Adrenal gland (tissue), 5 donors: ENCODE results near the gene AGBL1.

Experiments used
- POLR2A ChIP-seq, 2 donors: fragments of 450-650 bp; IDR thresholded peaks; one replicate each; pipeline ENCODE4 v1.6.1; 2017; ENCODE audit warnings: antibody characterized with exemption in 2 of 2, mild to moderate bottlenecking in 2 of 2, moderate library complexity in 1 of 2
- TF ChIP-seq, protein P1 (sequence below), 6 experiments: fragments of 450-650 bp in 4 of 6; fragments of 200-600 bp in 2 of 6; sonication (generic) in 1 of 6; IDR thresholded peaks; 1 replicate in 5 of 6; 2 replicates in 1 of 6; pipeline versions ENCODE4 v1.5.1 to v1.8.0; 2016 to 2021; ENCODE audit warnings: antibody characterized with exemption in 6 of 6, mild to moderate bottlenecking in 2 of 6, moderate library complexity in 1 of 6
- donor health status: DM: no; HTN: no; CAD: no.

GRCh38 chr15:86689006-86689405 is 609.3 kb downstream of the AGBL1 start:
- TF ChIP-seq, protein P1, sequence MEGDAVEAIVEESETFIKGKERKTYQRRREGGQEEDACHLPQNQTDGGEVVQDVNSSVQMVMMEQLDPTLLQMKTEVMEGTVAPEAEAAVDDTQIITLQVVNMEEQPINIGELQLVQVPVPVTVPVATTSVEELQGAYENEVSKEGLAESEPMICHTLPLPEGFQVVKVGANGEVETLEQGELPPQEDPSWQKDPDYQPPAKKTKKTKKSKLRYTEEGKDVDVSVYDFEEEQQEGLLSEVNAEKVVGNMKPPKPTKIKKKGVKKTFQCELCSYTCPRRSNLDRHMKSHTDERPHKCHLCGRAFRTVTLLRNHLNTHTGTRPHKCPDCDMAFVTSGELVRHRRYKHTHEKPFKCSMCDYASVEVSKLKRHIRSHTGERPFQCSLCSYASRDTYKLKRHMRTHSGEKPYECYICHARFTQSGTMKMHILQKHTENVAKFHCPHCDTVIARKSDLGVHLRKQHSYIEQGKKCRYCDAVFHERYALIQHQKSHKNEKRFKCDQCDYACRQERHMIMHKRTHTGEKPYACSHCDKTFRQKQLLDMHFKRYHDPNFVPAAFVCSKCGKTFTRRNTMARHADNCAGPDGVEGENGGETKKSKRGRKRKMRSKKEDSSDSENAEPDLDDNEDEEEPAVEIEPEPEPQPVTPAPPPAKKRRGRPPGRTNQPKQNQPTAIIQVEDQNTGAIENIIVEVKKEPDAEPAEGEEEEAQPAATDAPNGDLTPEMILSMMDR (IDR thresholded peaks at IDR 0.05): no peak
- TF ChIP-seq POLR2A (IDR thresholded peaks at IDR 0.05): no peak
